Gastroesophageal sphincter (tissue), 3 donors: Measurements from ENCODE around the gene SCN1B.

Source experiments
- POLR2A ChIP-seq, 2 donors: fragments of 450-650 bp; IDR thresholded peaks; one replicate each; pipeline ENCODE4 v1.6.1; 2017; ENCODE audit warnings: antibody characterized with exemption in 2 of 2, mild to moderate bottlenecking in 2 of 2, moderate library complexity in 1 of 2
- POLR2AphosphoS5 ChIP-seq: sonication (generic); formaldehyde crosslinking; IDR thresholded peaks from one replicate; pipeline ENCODE4 v1.6.1; 2017; ENCODE audit warnings: antibody characterized with exemption
- TF ChIP-seq, protein P1 (sequence below), 4 experiments: fragments of 200-600 bp in 2 of 4; fragments of 450-650 bp in 2 of 4; sonication (generic) in 1 of 4; IDR thresholded peaks; one replicate each; pipeline ENCODE4 v1.5.1; 2017 to 2019; ENCODE audit warnings: antibody characterized with exemption in 4 of 4, mild to moderate bottlenecking in 2 of 4, moderate library complexity in 2 of 4

DNA sequence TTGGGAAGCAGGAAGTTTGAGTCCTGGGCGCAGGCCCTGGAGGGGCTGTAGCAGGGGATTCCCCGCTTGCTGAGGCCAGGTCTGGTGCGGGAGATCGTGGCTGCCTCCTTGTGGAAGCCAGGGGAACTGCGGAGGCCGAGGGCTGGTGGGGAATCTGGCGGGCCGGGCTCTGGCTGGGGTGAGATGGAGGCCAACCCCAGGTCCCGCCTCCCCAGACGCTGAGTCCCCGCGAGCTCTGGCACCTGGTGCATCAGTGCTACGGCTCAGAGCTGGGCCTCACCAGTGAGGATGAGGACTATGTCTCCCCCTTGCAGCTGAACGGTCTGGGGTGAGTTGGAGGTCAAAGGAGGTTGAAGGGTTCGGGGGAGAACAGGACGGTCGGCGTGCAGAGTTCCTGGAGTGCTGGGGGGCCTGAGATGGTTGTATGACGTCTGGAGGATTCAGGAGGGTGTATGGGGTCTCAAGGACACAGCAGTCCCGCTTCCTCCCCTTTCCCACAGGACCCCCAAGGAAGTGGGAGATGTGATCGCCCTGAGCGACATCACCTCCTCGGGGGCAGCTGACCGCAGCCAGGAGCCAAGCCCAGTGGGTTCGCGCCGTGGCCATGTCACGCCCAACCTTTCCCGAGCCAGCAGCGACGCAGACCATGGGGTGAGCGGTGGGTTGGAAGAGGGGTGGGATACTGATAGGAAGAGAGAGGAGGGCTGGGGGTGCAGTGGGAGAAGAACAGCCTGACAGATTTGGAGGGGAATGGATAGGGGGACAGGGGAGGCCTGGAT is 17.0 kb upstream of the SCN1B start:
- TF ChIP-seq, protein P1, sequence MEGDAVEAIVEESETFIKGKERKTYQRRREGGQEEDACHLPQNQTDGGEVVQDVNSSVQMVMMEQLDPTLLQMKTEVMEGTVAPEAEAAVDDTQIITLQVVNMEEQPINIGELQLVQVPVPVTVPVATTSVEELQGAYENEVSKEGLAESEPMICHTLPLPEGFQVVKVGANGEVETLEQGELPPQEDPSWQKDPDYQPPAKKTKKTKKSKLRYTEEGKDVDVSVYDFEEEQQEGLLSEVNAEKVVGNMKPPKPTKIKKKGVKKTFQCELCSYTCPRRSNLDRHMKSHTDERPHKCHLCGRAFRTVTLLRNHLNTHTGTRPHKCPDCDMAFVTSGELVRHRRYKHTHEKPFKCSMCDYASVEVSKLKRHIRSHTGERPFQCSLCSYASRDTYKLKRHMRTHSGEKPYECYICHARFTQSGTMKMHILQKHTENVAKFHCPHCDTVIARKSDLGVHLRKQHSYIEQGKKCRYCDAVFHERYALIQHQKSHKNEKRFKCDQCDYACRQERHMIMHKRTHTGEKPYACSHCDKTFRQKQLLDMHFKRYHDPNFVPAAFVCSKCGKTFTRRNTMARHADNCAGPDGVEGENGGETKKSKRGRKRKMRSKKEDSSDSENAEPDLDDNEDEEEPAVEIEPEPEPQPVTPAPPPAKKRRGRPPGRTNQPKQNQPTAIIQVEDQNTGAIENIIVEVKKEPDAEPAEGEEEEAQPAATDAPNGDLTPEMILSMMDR (IDR thresholded peaks at IDR 0.05) = peak in 3 of 4 experiments; percentile 96 to 98 (median 97)
- TF ChIP-seq POLR2AphosphoS5 (peak; percentile 40), POLR2A (IDR thresholded peaks at IDR 0.05) (no peak)
